GM23248 (cell line): ENCODE data around the gene RNF213. TPM values are rescaled to one million over a fixed set of nuclear protein-coding genes. Genes with fewer than 3 reads are reported as not detected.

Experiments used
- DNase-seq: peaks from one replicate; pipeline ENCODE4 v3.0.0-alpha.2; 2015
- H2AFZ ChIP-seq: fragments of 200-600 bp; sonication (generic); 2 replicates; pipeline ENCODE4 v1.6.1; 2016; ENCODE audit warnings: antibody characterized with exemption
- H3F3A ChIP-seq: fragments of 200-600 bp; sonication (generic); 2 replicates; pipeline ENCODE4 v1.6.1; 2016; ENCODE audit warnings: mild to moderate bottlenecking, antibody characterized with exemption, mixed run types; ENCODE audit not compliant: insufficient read depth
- H3K27ac ChIP-seq: fragments of 200-600 bp; sonication (generic); 2 replicates; pipeline ENCODE4 v1.5.1; 2016; ENCODE audit warnings: mild to moderate bottlenecking
- H3K27me3 ChIP-seq: fragments of 200-600 bp; sonication (generic); replicated peaks from 2 replicates; pipeline ENCODE4 v1.6.1; 2016; ENCODE audit warnings: mild to moderate bottlenecking; ENCODE audit not compliant: insufficient read depth
- H3K36me3 ChIP-seq: fragments of 200-600 bp; sonication (generic); 2 replicates; pipeline ENCODE4 v1.6.1; 2016; ENCODE audit warnings: low read depth, mild to moderate bottlenecking
- H3K4me1 ChIP-seq: fragments of 200-600 bp; sonication (generic); 2 replicates; pipeline ENCODE4 v1.6.1; 2016; ENCODE audit warnings: mild to moderate bottlenecking; ENCODE audit not compliant: insufficient read depth
- H3K4me2 ChIP-seq: fragments of 200-600 bp; sonication (generic); one replicate; pipeline ENCODE4 v1.6.1; 2016; ENCODE audit warnings: mild to moderate bottlenecking; ENCODE audit not compliant: unreplicated experiment
- H3K4me3 ChIP-seq: fragments of 200-600 bp; sonication (generic); 2 replicates; pipeline ENCODE4 v1.5.1; 2016; ENCODE audit warnings: mild to moderate bottlenecking
- H3K79me2 ChIP-seq: fragments of 200-600 bp; sonication (generic); 2 replicates; pipeline ENCODE4 v1.6.1; 2016; ENCODE audit warnings: mild to moderate bottlenecking; ENCODE audit not compliant: insufficient read depth
- H3K9ac ChIP-seq: fragments of 200-600 bp; sonication (generic); 2 replicates; pipeline ENCODE4 v1.6.1; 2016; ENCODE audit warnings: mild to moderate bottlenecking
- H3K9me2 ChIP-seq: fragments of 200-600 bp; sonication (generic); 2 replicates; pipeline ENCODE4 v1.6.1; 2016; ENCODE audit warnings: mixed run types, mild to moderate bottlenecking, moderate library complexity; ENCODE audit not compliant: insufficient read depth
- H3K9me3 ChIP-seq: fragments of 200-600 bp; sonication (generic); one replicate; pipeline ENCODE4 v1.6.1; 2017; ENCODE audit warnings: low read depth
- H4K20me1 ChIP-seq: fragments of 200-600 bp; sonication (generic); 2 replicates; pipeline ENCODE4 v1.6.0; 2016; ENCODE audit not compliant: insufficient read depth
- EZH2 ChIP-seq: fragments of 200-600 bp; sonication (generic); IDR thresholded peaks from 2 replicates; pipeline ENCODE4 v1.6.1; 2018; ENCODE audit warnings: antibody characterized with exemption, mild to moderate bottlenecking; ENCODE audit not compliant: insufficient read depth, poor library complexity, severe bottlenecking
- EZH2phosphoT487 ChIP-seq: fragments of 200-600 bp; sonication (generic); IDR thresholded peaks from 2 replicates; pipeline ENCODE4 v1.6.1; 2018; ENCODE audit warnings: antibody characterized with exemption, moderate library complexity, mild to moderate bottlenecking, low read depth; ENCODE audit not compliant: insufficient read depth
- WGBS, 2 experiments: methylation state at CpG; one replicate each; pipeline ENCODE4 v1.1.6; 2015 to 2017; ENCODE audit warnings: low lambda C conversion rate in 2 of 2, low coverage in 1 of 2; ENCODE audit errors: missing lambda C conversion rate in 2 of 2; 5-methylcytosine and 5-hydroxymethylcytosine counted together
- in situ Hi-C: fragments of 300-500 bp; cut with MboI; formaldehyde crosslinking; loops from 2 replicates; pipeline ENCODE4 v1.15.0; 2020
- polyA plus RNA-seq: library from polyadenylated mRNA; unstranded; fragments of >200 nt; fragmentation: Nextera tagmentation; extraction: Ambion mirVana; gene quantifications from 2 replicates; pipeline ENCODE4 v1.2.1, GENCODE V29; 2016
- total RNA-seq: library from RNA; depleted of rRNA; stranded (reverse); fragments of >200 nt; shearing (Covaris generic); gene quantifications from 2 replicates; pipeline ENCODE4 v1.2.3, GENCODE V29; 2014

The RNF213 gene
- total and polyA plus RNA-seq, 2 experiments from 2014 or later, result 18.8 to 45.0 TPM

- Histone ChIP-seq H3K4me3 (no peak overlapping the region), H3K9me2 (no peaks in the 10 kb centered on the region), H3K4me2 (no peak overlapping the region), H3K9ac (no peak overlapping the region), H3K27me3 (no peaks in the 10 kb centered on the region), H3K36me3 (peaks cover 25% of the 10 kb centered on the region; the same call in 1 of the 2 replicates), H3K27ac (no peak overlapping the region), H3K4me1 (no peaks in the 10 kb centered on the region), H3K79me2 (no peaks in the 10 kb centered on the region), H3F3A (no peaks in the 10 kb centered on the region), H4K20me1 (no peaks in the 10 kb centered on the region), H3K9me3 (no peaks in the 10 kb centered on the region), H2AFZ (no peak overlapping the region)
- 93 to 94% methylated on average over 20 of the region's 20 CpGs for whole genome bisulfite sequencing, 2 experiments
- no peak for DNase-seq
- in situ Hi-C loops, result no loop called here
- TF ChIP-seq EZH2 (no peak), EZH2phosphoT487 (no peak)
Observed at GRCh38 chr17:80291691-80292487, 31.2 kb downstream of the RNF213 start.

GRCh38 chr17:80292521-80292971 is 31.9 kb downstream of the RNF213 start:
- no peak overlapping the region for H2AFZ ChIP-seq
- in situ Hi-C loops, result no loop called here
- no peak overlapping the region for H3K4me3 ChIP-seq
- no peaks in the 10 kb centered on the region for H4K20me1 ChIP-seq
- peaks cover 30% of the 10 kb centered on the region; the same call in 1 of the 2 replicates for H3K36me3 ChIP-seq
- no peak overlapping the region for H3K27ac ChIP-seq
- H3F3A ChIP-seq, result no peaks in the 10 kb centered on the region
- H3K9ac ChIP-seq, result no peak overlapping the region
- no peaks in the 10 kb centered on the region for H3K4me1 ChIP-seq
- no peak for DNase-seq
- TF ChIP-seq EZH2 (no peak), EZH2phosphoT487 (no peak)
- WGBS, 2 experiments, result 87 to 88% methylated on average over 10 of the region's 10 CpGs
- H3K79me2 ChIP-seq, result no peaks in the 10 kb centered on the region
- no peaks in the 10 kb centered on the region for H3K9me3 ChIP-seq
- no peaks in the 10 kb centered on the region for H3K9me2 ChIP-seq
- H3K4me2 ChIP-seq, result no peak overlapping the region
- no peaks in the 10 kb centered on the region for H3K27me3 ChIP-seq

- H3K27ac ChIP-seq, result no peak overlapping the region
- 65 to 69% methylated on average over 7 of the region's 7 CpGs for WGBS, 2 experiments
- no peaks in the 10 kb centered on the region for H3K79me2 ChIP-seq
- in situ Hi-C loops, result no loop called here
- H3K9me2 ChIP-seq, result no peaks in the 10 kb centered on the region
- H3K9me3 ChIP-seq, result no peaks in the 10 kb centered on the region
- no peaks in the 10 kb centered on the region for H3K4me1 ChIP-seq
- H3K4me3 ChIP-seq, result no peak overlapping the region
- no peak for DNase-seq
- TF ChIP-seq EZH2phosphoT487 (no peak), EZH2 (no peak)
- no peaks in the 10 kb centered on the region for H3K27me3 ChIP-seq
- H3K36me3 ChIP-seq, result peaks cover 46% of the 10 kb centered on the region
- H3K9ac ChIP-seq, result no peak overlapping the region
- H3K4me2 ChIP-seq, result no peak overlapping the region
- H2AFZ ChIP-seq, result no peak overlapping the region
- no peaks in the 10 kb centered on the region for H4K20me1 ChIP-seq
- no peaks in the 10 kb centered on the region for H3F3A ChIP-seq
Observed at GRCh38 chr17:80294210-80294609, 33.6 kb downstream of the RNF213 start.

GRCh38 chr17:80294653-80295052 is 34.0 kb downstream of the RNF213 start:
- Histone ChIP-seq H3F3A (no peaks in the 10 kb centered on the region), H3K9me2 (no peaks in the 10 kb centered on the region), H3K27ac (no peak overlapping the region), H3K9ac (no peak overlapping the region), H3K27me3 (no peaks in the 10 kb centered on the region), H3K9me3 (no peaks in the 10 kb centered on the region), H3K4me2 (no peak overlapping the region), H3K79me2 (no peaks in the 10 kb centered on the region), H3K36me3 (peaks cover 51% of the 10 kb centered on the region), H2AFZ (no peak overlapping the region), H4K20me1 (no peaks in the 10 kb centered on the region), H3K4me3 (no peak overlapping the region), H3K4me1 (no peaks in the 10 kb centered on the region)
- in situ Hi-C loops, result no loop called here
- no peak for TF ChIP-seq EZH2
- no peak for DNase-seq
- WGBS, 2 experiments, result 78 to 81% methylated on average over 6 of the region's 6 CpGs
